ENCODE measurements around the gene LMOD3. TPM values are rescaled to one million over a fixed set of nuclear protein-coding genes. Genes with fewer than 3 reads are reported as not detected.
A peak's percentile ranks its signal among the peaks of the same experiment; 100 is the strongest.

Gene LMOD3
- total RNA-seq (2014; rRNA removed; shearing (Covaris generic)), result not detected in 2 replicates

GRCh38 chr3:69122403-69122802, at the start of gene LMOD3:
Gene LMOD3 (minus strand): TSS chr3:69122595. CDS start chr3:69122386, 209 bp downstream.
- in situ Hi-C loops (cut with HindIII; ENCODE audit: low sequenced_read_pairs), result no loop called here
- DNase-seq (ENCODE audit: low spot score), result no peak

GRCh38 chr3:69172058-69172457, 49.7 kb upstream of the LMOD3 start:
- DNase-seq (ENCODE audit: low spot score), result no peak
- in situ Hi-C loops (cut with HindIII; ENCODE audit: low sequenced_read_pairs), result no loop called here

- in situ Hi-C loops (cut with HindIII; ENCODE audit: low sequenced_read_pairs), result no loop called here
- no peak for DNase-seq (ENCODE audit: low spot score)
These were observed 44.1 kb upstream of the LMOD3 start for GRCh38 chr3:69166446-69166845.

- DNase-seq (ENCODE audit: low spot score), result no peak
- in situ Hi-C loops (cut with HindIII; ENCODE audit: low sequenced_read_pairs), result no loop called here
These were observed 43.3 kb upstream of the LMOD3 start for GRCh38 chr3:69165744-69166143.

GRCh38 chr3:69164296-69164695, 41.9 kb upstream of the LMOD3 start:
- in situ Hi-C loops (cut with HindIII; ENCODE audit: low sequenced_read_pairs), result no loop called here
- DNase-seq (ENCODE audit: low spot score), result no peak

GRCh38 chr3:69162308-69162980, 40.0 kb upstream of the LMOD3 start:
- no peak for DNase-seq (ENCODE audit: low spot score)
- in situ Hi-C loops (cut with HindIII; ENCODE audit: low sequenced_read_pairs), result no loop called here

GRCh38 chr3:69161587-69162307, 39.4 kb upstream of the LMOD3 start:
- DNase-seq (ENCODE audit: low spot score), result peak; percentile 55
- in situ Hi-C loops (cut with HindIII; ENCODE audit: low sequenced_read_pairs), result no loop called here

GRCh38 chr3:69160525-69160924, 38.1 kb upstream of the LMOD3 start:
- no peak for DNase-seq (ENCODE audit: low spot score)
- in situ Hi-C loops (cut with HindIII; ENCODE audit: low sequenced_read_pairs), result no loop called here

GRCh38 chr3:69160107-69160506, 37.7 kb upstream of the LMOD3 start:
- in situ Hi-C loops (cut with HindIII; ENCODE audit: low sequenced_read_pairs), result no loop called here
- no peak for DNase-seq (ENCODE audit: low spot score)

- in situ Hi-C loops (cut with HindIII; ENCODE audit: low sequenced_read_pairs), result no loop called here
- DNase-seq (ENCODE audit: low spot score), result no peak
These were observed 27.2 kb upstream of the LMOD3 start for GRCh38 chr3:69149586-69149985.

GRCh38 chr3:69145688-69146087, 23.3 kb upstream of the LMOD3 start:
- no peak for DNase-seq (ENCODE audit: low spot score)
- in situ Hi-C loops (cut with HindIII; ENCODE audit: low sequenced_read_pairs), result no loop called here

- in situ Hi-C loops (cut with HindIII; ENCODE audit: low sequenced_read_pairs), result no loop called here
- no peak for DNase-seq (ENCODE audit: low spot score)
These were observed 22.3 kb upstream of the LMOD3 start for GRCh38 chr3:69144631-69145245.

GRCh38 chr3:69143612-69144011, 21.2 kb upstream of the LMOD3 start:
- in situ Hi-C loops (cut with HindIII; ENCODE audit: low sequenced_read_pairs), result no loop called here
- no peak for DNase-seq (ENCODE audit: low spot score)

GRCh38 chr3:69142797-69143454, 20.5 kb upstream of the LMOD3 start:
- DNase-seq (ENCODE audit: low spot score), result no peak
- in situ Hi-C loops (cut with HindIII; ENCODE audit: low sequenced_read_pairs), result no loop called here

GRCh38 chr3:69142090-69142489, 19.7 kb upstream of the LMOD3 start:
- DNase-seq (ENCODE audit: low spot score), result no peak
- in situ Hi-C loops (cut with HindIII; ENCODE audit: low sequenced_read_pairs), result no loop called here

GRCh38 chr3:69141313-69141712, 18.9 kb upstream of the LMOD3 start:
- in situ Hi-C loops (cut with HindIII; ENCODE audit: low sequenced_read_pairs), result no loop called here
- no peak for DNase-seq (ENCODE audit: low spot score)

GRCh38 chr3:69137412-69137811, 15.0 kb upstream of the LMOD3 start:
- in situ Hi-C loops (cut with HindIII; ENCODE audit: low sequenced_read_pairs), result no loop called here
- no peak for DNase-seq (ENCODE audit: low spot score)

GRCh38 chr3:69137005-69137404, 14.6 kb upstream of the LMOD3 start:
- in situ Hi-C loops (cut with HindIII; ENCODE audit: low sequenced_read_pairs), result no loop called here

GRCh38 chr3:69130689-69131088, 8.3 kb upstream of the LMOD3 start:
- in situ Hi-C loops (cut with HindIII; ENCODE audit: low sequenced_read_pairs), result no loop called here

More at GRCh38 chr3:69137005-69137404, 14.6 kb upstream of the LMOD3 start:
- no peak for DNase-seq (ENCODE audit: low spot score)

GRCh38 chr3:69129531-69129930, 7.1 kb upstream of the LMOD3 start:
- DNase-seq (ENCODE audit: low spot score), result no peak
- in situ Hi-C loops (cut with HindIII; ENCODE audit: low sequenced_read_pairs), result no loop called here

More at GRCh38 chr3:69130689-69131088, 8.3 kb upstream of the LMOD3 start:
- no peak for DNase-seq (ENCODE audit: low spot score)
